ENCODE data around the gene KLF16.

Gene KLF16

DNA sequence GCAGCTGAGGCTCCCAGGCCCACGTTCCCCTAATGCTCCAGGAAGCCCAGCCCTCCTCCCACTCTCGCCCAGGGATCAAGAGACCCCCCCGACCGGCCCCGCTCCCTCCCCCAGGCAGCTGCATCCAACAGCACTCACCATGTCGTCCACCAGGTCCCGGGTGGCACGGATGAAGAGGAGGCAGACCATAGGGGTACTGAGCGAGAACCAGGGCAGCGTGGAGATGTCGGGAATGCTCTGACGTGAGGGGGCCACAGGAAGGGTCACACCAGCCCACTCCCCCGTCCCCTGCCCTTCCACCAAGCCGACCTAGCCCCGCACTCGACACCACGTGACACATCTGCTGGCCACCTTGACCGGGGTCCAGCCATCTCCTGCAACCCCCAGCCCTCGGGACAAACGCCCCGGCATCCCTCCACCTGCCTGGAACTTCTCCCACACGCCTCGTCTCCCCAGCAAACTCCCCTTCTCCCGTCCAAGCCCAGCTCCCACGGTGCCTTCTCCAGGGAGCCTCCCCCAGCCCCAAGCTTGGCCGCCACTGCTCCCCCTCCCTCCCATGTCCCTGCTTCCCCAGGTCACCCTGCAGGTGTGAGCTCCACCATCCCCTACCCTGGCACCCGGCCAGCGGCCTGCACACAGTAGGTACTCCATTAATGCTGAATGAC is 56.2 kb downstream of the KLF16 start:
- no peak for DNase-seq (ENCODE audit: low read depth)
- H3K4me3 ChIP-seq (ENCODE audit: low read depth, low read length): no peak overlapping the region
- TF ChIP-seq, protein P1, sequence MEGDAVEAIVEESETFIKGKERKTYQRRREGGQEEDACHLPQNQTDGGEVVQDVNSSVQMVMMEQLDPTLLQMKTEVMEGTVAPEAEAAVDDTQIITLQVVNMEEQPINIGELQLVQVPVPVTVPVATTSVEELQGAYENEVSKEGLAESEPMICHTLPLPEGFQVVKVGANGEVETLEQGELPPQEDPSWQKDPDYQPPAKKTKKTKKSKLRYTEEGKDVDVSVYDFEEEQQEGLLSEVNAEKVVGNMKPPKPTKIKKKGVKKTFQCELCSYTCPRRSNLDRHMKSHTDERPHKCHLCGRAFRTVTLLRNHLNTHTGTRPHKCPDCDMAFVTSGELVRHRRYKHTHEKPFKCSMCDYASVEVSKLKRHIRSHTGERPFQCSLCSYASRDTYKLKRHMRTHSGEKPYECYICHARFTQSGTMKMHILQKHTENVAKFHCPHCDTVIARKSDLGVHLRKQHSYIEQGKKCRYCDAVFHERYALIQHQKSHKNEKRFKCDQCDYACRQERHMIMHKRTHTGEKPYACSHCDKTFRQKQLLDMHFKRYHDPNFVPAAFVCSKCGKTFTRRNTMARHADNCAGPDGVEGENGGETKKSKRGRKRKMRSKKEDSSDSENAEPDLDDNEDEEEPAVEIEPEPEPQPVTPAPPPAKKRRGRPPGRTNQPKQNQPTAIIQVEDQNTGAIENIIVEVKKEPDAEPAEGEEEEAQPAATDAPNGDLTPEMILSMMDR (IDR thresholded peaks at IDR 0.05; ENCODE audit: insufficient read depth, low read depth, low read length, missing control alignments): no peak

GRCh38 chr19:1806184-1807029 is 57.0 kb downstream of the KLF16 start:
- no peak overlapping the region for H3K4me3 ChIP-seq (ENCODE audit: low read depth, low read length)
- TF ChIP-seq, protein P1 (IDR thresholded peaks at IDR 0.05; ENCODE audit: insufficient read depth, low read depth, low read length, missing control alignments): no peak
- DNase-seq (ENCODE audit: low read depth): no peak

GRCh38 chr19:1805401-1806183 is 57.8 kb downstream of the KLF16 start:
- DNase-seq (ENCODE audit: low read depth): no peak
- TF ChIP-seq, protein P1 (IDR thresholded peaks at IDR 0.05; ENCODE audit: insufficient read depth, low read depth, low read length, missing control alignments): no peak
- no peak overlapping the region for H3K4me3 ChIP-seq (ENCODE audit: low read depth, low read length)

DNA sequence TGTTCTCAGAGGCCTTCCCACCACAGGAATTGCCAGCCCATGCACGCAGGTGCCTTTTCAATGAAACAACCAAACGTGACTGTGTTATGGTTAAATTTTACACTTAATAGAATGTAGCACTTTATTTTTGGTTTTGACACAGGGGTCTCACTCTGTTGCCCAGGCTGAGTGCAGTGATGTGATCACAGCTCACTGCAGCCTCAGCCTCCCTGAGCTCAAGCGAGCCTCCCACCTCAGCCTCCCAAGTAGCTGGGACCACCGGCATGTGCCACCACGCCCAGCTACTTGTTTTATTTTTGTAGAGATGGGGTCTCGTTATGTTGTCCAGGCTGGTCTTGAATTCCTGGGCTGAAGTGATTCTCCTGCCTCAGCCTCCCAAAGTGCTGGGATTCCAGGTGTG is 58.5 kb downstream of the KLF16 start:
- no peak for DNase-seq (ENCODE audit: low read depth)
- TF ChIP-seq, protein P1 (IDR thresholded peaks at IDR 0.05; ENCODE audit: insufficient read depth, low read depth, low read length, missing control alignments): no peak
- no peak overlapping the region for H3K4me3 ChIP-seq (ENCODE audit: low read depth, low read length)

Measured in GM12865 (cell line).